GM12878 (cell line): ENCODE results near the gene CSRP1. TPM values are rescaled to one million over a fixed set of nuclear protein-coding genes. Genes with fewer than 3 reads are reported as not detected.

Source experiments
- ATAC-seq: fragments of 200-7000 bp; cut with Tn5 transposase; 3 replicates; pipeline ENCODE4 v1.9.1; 2020; ENCODE audit warnings: mild to moderate bottlenecking, moderate library complexity
- BruUV-seq: library from RNA; stranded (reverse); fragments of 400-500 nt; replicated peaks from 2 replicates; lab custom pipeline; 2021; lab: Mats Ljungman, UMichigan
- CTCF ChIA-PET: fragments of 300-600 bp; sonication (Branson Sonifier 250); formaldehyde crosslinking; extraction: SDS; loops from one replicate; lab custom pipeline; 2021; ENCODE audit warnings: inconsistent platforms; lab: Yijun Ruan, JAX
- POLR2A ChIA-PET: fragments of 350-600 bp; formaldehyde crosslinking; extraction: SDS; loops from one replicate; lab custom pipeline; 2021; ENCODE audit warnings: inconsistent platforms; lab: Charles Lee
- RAD21 ChIA-PET: fragments of 300-600 bp; sonication (Branson Sonifier 250); formaldehyde crosslinking; loops from one replicate; lab custom pipeline; 2023; ENCODE audit warnings: antibody characterized with exemption; ENCODE audit not compliant: unreplicated experiment; lab: Charles Lee
- SMC1A ChIA-PET: fragments of 300-600 bp; sonication (Branson Sonifier 250); formaldehyde crosslinking; loops from one replicate; lab custom pipeline; 2023; ENCODE audit not compliant: unreplicated experiment, uncharacterized antibody; lab: Charles Lee
- DNase-seq: peaks from one replicate; pipeline ENCODE4 v3.0.0-alpha.2; 2011; ENCODE audit warnings: low read depth, low spot score
- FAIRE-seq: peaks from 3 replicates; lab custom pipeline; 2011; peaks lifted over from hg19 to GRCh38; lab: Jason Lieb, UNC
- H2AFZ ChIP-seq: 2 replicates; pipeline ENCODE4 v1.6.0; 2011; ENCODE audit warnings: low read depth, low read length, control low read depth; ENCODE audit not compliant: control insufficient read depth
- H3K27ac ChIP-seq: 2 replicates; pipeline ENCODE4 v1.5.1; 2011; ENCODE audit warnings: control low read depth; ENCODE audit not compliant: control insufficient read depth, insufficient read depth
- H3K27me3 ChIP-seq, 2 experiments: replicated peaks in 1 of 2; 2 replicates each; pipeline versions ENCODE4 v1.6.0 to v1.6.1; 2011; ENCODE audit warnings: low read length in 1 of 2; ENCODE audit not compliant: control insufficient read depth in 2 of 2, insufficient read depth in 2 of 2
- H3K36me3 ChIP-seq, 2 experiments: 2 replicates each; pipeline ENCODE4 v1.5.1; 2011; ENCODE audit warnings: low read length in 1 of 2; ENCODE audit not compliant: control insufficient read depth in 2 of 2, insufficient read depth in 2 of 2
- H3K4me1 ChIP-seq: 2 replicates; pipeline ENCODE4 v1.6.1; 2011; ENCODE audit warnings: mild to moderate bottlenecking, low read length, moderate library complexity, mixed read lengths; ENCODE audit not compliant: control insufficient read depth, insufficient read depth
- H3K4me2 ChIP-seq: 2 replicates; pipeline ENCODE4 v1.6.0; 2011; ENCODE audit warnings: control low read depth; ENCODE audit not compliant: control insufficient read depth, insufficient read depth
- H3K4me3 ChIP-seq: fragments of 200-600 bp; sonication (generic); 2 replicates; pipeline ENCODE4 v1.5.1; 2016
- H3K79me2 ChIP-seq: 2 replicates; pipeline ENCODE4 v1.6.0; 2011; ENCODE audit warnings: low read length; ENCODE audit not compliant: control insufficient read depth, insufficient read depth
- H3K9ac ChIP-seq: 2 replicates; pipeline ENCODE4 v1.8.0; 2011; ENCODE audit warnings: low read length, control low read depth, mixed read lengths; ENCODE audit not compliant: control insufficient read depth, insufficient read depth
- H3K9me3 ChIP-seq: replicated peaks from 3 replicates; pipeline ENCODE4 v1.5.1; 2011; ENCODE audit warnings: mild to moderate bottlenecking, low read length; ENCODE audit not compliant: control insufficient read depth, insufficient read depth
- H4K20me1 ChIP-seq: 2 replicates; pipeline ENCODE4 v1.6.0; 2011; ENCODE audit not compliant: control insufficient read depth, insufficient read depth
- CEBPB ChIP-seq, 2 experiments: fragments of 150-350 bp in 1 of 2; IDR thresholded peaks; 2 replicates each; pipeline ENCODE4 v1.6.1; 2012 to 2014; ENCODE audit warnings: low read depth in 2 of 2, low read length in 2 of 2, borderline replicate concordance in 1 of 2, inconsistent platforms in 1 of 2
- CHD4 ChIP-seq: fragments of 200-600 bp; sonication (generic); IDR thresholded peaks from 2 replicates; pipeline ENCODE4 v1.6.1; 2016; ENCODE audit warnings: mild to moderate bottlenecking
- CREM ChIP-seq: IDR thresholded peaks from 2 replicates; pipeline ENCODE4 v1.6.1; 2014; ENCODE audit warnings: antibody characterized with exemption, low read depth
- EP300 ChIP-seq, 2 experiments: fragments of 150-350 bp in 1 of 2; IDR thresholded peaks; 2 replicates each; pipeline ENCODE4 v1.6.1; 2011 to 2012; ENCODE audit warnings: low read depth in 2 of 2, low read length in 2 of 2, borderline replicate concordance in 1 of 2, improper control_type of control experiment in 1 of 2, inconsistent platforms in 1 of 2; ENCODE audit not compliant: control insufficient read depth in 1 of 2
- ETV6 ChIP-seq, 2 experiments: fragments of 450-650 bp in 1 of 2; IDR thresholded peaks in 1 of 2; conservative IDR thresholded peaks in 1 of 2; 2 replicates each; pipeline ENCODE4 v1.6.1; 2014; ENCODE audit warnings: antibody characterized with exemption in 1 of 2, borderline replicate concordance in 1 of 2, low read depth in 1 of 2, mild to moderate bottlenecking in 1 of 2, moderate library complexity in 1 of 2
- EZH2 ChIP-seq: IDR thresholded peaks from 2 replicates; pipeline ENCODE4 v1.6.1; 2012; ENCODE audit warnings: low read depth, mild to moderate bottlenecking, control low read depth, inconsistent platforms, low read length, borderline replicate concordance; ENCODE audit not compliant: control insufficient read depth
- FOS ChIP-seq: IDR thresholded peaks from 3 replicates; pipeline ENCODE4 v1.6.1; 2011; ENCODE audit warnings: borderline replicate concordance; ENCODE audit not compliant: insufficient read length; ENCODE audit errors: extremely low read depth
- NFYA ChIP-seq: IDR thresholded peaks from 2 replicates; pipeline ENCODE4 v1.6.1; 2011; ENCODE audit warnings: low read depth, mild to moderate bottlenecking, low read length, improper control_type of control experiment, borderline replicate concordance
- SREBF2 ChIP-seq: IDR thresholded peaks from 2 replicates; pipeline ENCODE4 v1.6.1; 2012; ENCODE audit warnings: mild to moderate bottlenecking, low read length
- YY1 ChIP-seq: IDR thresholded peaks from 2 replicates; pipeline ENCODE4 v1.6.1; 2011; ENCODE audit warnings: low read depth, mild to moderate bottlenecking, low read length
- ZNF687 ChIP-seq: fragments of 450-650 bp; IDR thresholded peaks from 2 replicates; pipeline ENCODE4 v1.6.1; 2017; ENCODE audit warnings: mild to moderate bottlenecking, moderate library complexity
- WGBS: methylation state at CpG from one replicate; pipeline ENCODE4 v1.1.6; 2016; ENCODE audit warnings: low lambda C conversion rate; ENCODE audit not compliant: insufficient replicate concordance, insufficient coverage; ENCODE audit errors: missing lambda C conversion rate; 5-methylcytosine and 5-hydroxymethylcytosine counted together
- in situ Hi-C: fragments of 300-500 bp; cut with MboI; formaldehyde crosslinking; loops from 9 replicates; pipeline ENCODE4 v1.14.3; 2018; ENCODE audit warnings: mixed read lengths
- intact Hi-C: fragments of 100-400 bp; cut with micrococcal nuclease; formaldehyde crosslinking; loops from one replicate; pipeline ENCODE4 v1.14.2; 2022; ENCODE audit not compliant: unreplicated experiment
- polyA plus RNA-seq, 11 experiments: library from polyadenylated mRNA; depleted of rRNA in 4 of 11; unstranded in 6 of 11; stranded (reverse) in 5 of 11; fragments of >200 nt; fragmentation: Nextera tagmentation in 4 of 11; fragmentation: Illumina TruSeq in 1 of 11; extraction: Ambion mirVana in 4 of 11; extraction: Trizol in 1 of 11; gene quantifications; 1 replicate in 1 of 11; 2 replicates in 10 of 11; pipeline versions ENCODE4 v1.2.1 to v1.2.3, GENCODE V29; 2011 to 2016; ENCODE audit warnings: inconsistent platforms in 2 of 11, missing spikeins in 2 of 11, low read depth in 1 of 11
- total RNA-seq, 4 experiments: library from RNA; depleted of rRNA in 3 of 4; stranded (reverse); fragments of >200 nt in 3 of 4; fragmentation: Illumina TruSeq in 1 of 4; extraction: Trizol in 1 of 4; gene quantifications; 2 replicates each; pipeline versions ENCODE4 v1.2.1 to v1.2.3, GENCODE V29; 2013 to 2021
- TF ChIP-seq, protein P1 (sequence below): fragments of 450-650 bp; IDR thresholded peaks from 2 replicates; pipeline ENCODE4 v1.6.1; 2017; ENCODE audit warnings: borderline replicate concordance

CSRP1 gene
- total and polyA plus RNA-seq, 10 of the 15 experiments (the other 5 are each of a cell fraction or from before 2014, with no cell fraction given), result 23.4 to 99.2 (median 80.7) TPM

DNA sequence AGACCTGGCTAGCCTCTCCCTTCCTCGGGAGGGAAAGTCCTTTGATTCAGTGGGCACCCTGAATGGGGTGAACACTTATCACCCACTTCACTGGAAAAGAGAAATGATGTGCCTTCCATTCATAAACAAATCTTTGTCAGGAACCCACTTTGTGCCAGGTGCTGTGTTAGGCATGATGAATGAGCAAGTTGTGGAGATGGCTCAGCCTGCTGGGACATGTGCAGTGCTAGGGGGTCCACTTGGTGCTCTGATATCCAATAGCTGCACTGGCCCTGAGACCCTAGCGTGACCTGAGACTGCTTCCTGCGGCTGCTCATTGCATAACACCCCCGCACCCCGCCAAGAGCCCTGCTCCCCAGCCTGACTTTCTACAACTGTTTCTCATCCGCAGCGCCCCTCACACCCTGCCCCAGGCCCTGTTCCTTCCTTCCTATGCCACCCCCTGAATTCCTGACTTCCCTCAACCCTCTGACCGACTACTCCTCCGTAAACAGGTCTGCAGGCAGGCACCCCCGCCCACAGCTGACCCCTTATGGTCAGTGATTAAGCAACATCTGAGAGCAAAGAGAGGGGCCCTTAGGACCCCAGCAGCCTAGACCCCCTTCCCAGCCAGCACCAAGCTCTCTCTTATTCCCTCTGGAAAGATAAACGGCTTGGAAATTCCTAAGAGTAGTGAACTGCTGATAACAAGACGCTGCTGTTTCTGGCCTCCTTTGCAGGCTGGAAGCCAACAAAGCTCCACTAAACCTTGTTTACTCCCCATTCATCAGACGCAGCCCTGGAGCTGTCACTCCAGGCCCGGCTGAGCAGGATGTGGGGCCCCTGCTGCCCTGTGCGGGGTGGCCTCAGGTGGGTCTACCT, 12.9 kb downstream of the CSRP1 start:
- H3K4me3 ChIP-seq, result no peak overlapping the region
- no peak overlapping the region for H2AFZ ChIP-seq
- no peak for ATAC-seq
- H3K36me3 ChIP-seq, result peaks cover 11 to 23% of the 10 kb centered on the region in 2 experiments; a peak in 3 of 4 replicates
- H4K20me1 ChIP-seq, result no peaks in the 10 kb centered on the region
- 94% methylated on average over 15 of the region's 15 CpGs for WGBS
- RAD21 ChIA-PET, result no interaction called here
- no peak overlapping the region for H3K4me2 ChIP-seq
- FAIRE-seq, result no peak
- H3K27me3 ChIP-seq, result no peaks in the 10 kb centered on the region
- no peaks in the 10 kb centered on the region; the same call in 2 of the 3 replicates for H3K9me3 ChIP-seq
- H3K79me2 ChIP-seq, result no peaks in the 10 kb centered on the region
- no TSS peak for BruUV-seq
- in situ Hi-C loops (no loop called here), intact Hi-C loops (no loop called here)
- no peak overlapping the region for H3K27ac ChIP-seq
- CTCF ChIA-PET, result interaction anchor here (1.3 to 13.1 kb wide), 4 partner anchors 12 to 46 kb away, joined by 3 to 144 read pairs (median 12); no protein-coding TSS in a partner anchor
- POLR2A ChIA-PET, result interaction anchor here (1.0 kb wide), 1 partner anchor 10 kb away, joined by 3 read pairs; no protein-coding TSS in a partner anchor
- SMC1A ChIA-PET, result interaction anchor here (1.1 to 2.9 kb wide), 3 partner anchors 8 to 19 kb away, joined by 3 to 21 read pairs (median 4); no protein-coding TSS in a partner anchor
- DNase-seq, result no peak
- H3K4me1 ChIP-seq, result no peaks in the 10 kb centered on the region
- H3K9ac ChIP-seq, result no peak overlapping the region
- TF ChIP-seq ETV6 (conservative IDR thresholded peaks at IDR 0.05 in 1 of 2, IDR thresholded peaks at IDR 0.05 in 1 of 2; ENCODE audit: borderline replicate concordance in 1 of 2, low read depth in 1 of 2) (no peak), CREM (no peak), YY1 (no peak), ZNF687 (no peak), NFYA (no peak), EP300 (IDR thresholded peaks at IDR 0.05; ENCODE audit: borderline replicate concordance in 1 of 2, control insufficient read depth in 1 of 2, low read depth in 2 of 2, low read length in 2 of 2) (no peak), FOS (no peak), EZH2 (no peak), CHD4 (no peak), CEBPB (IDR thresholded peaks at IDR 0.05; ENCODE audit: borderline replicate concordance in 1 of 2, low read depth in 2 of 2, low read length in 2 of 2) (no peak), SREBF2 (no peak)
- TF ChIP-seq, protein P1, sequence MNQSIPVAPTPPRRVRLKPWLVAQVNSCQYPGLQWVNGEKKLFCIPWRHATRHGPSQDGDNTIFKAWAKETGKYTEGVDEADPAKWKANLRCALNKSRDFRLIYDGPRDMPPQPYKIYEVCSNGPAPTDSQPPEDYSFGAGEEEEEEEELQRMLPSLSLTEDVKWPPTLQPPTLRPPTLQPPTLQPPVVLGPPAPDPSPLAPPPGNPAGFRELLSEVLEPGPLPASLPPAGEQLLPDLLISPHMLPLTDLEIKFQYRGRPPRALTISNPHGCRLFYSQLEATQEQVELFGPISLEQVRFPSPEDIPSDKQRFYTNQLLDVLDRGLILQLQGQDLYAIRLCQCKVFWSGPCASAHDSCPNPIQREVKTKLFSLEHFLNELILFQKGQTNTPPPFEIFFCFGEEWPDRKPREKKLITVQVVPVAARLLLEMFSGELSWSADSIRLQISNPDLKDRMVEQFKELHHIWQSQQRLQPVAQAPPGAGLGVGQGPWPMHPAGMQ, result no peak
